Testis (tissue), 3 donors: ENCODE measurements around the gene FAM193A. TPM values are rescaled to one million over a fixed set of nuclear protein-coding genes. Genes with fewer than 3 reads are reported as not detected.

ENCODE experiments used
- DNase-seq: peaks from one replicate; pipeline ENCODE4 v3.0.0-alpha.2; 2019
- H3K27ac ChIP-seq, 2 donors: fragments of 200-600 bp; sonication (generic); one replicate each; pipeline ENCODE4 v1.5.1; 2019
- H3K27me3 ChIP-seq: fragments of 200-600 bp; sonication (generic); one replicate; pipeline ENCODE4 v1.5.1; 2019
- H3K36me3 ChIP-seq: fragments of 200-600 bp; sonication (generic); one replicate; pipeline ENCODE4 v1.5.1; 2017; ENCODE audit warnings: low read depth; ENCODE audit errors: missing control alignments
- H3K4me1 ChIP-seq: fragments of 200-600 bp; sonication (generic); one replicate; pipeline ENCODE4 v1.5.1; 2019
- H3K4me3 ChIP-seq, 2 donors: fragments of 200-600 bp; sonication (generic); one replicate each; pipeline ENCODE4 v1.5.1; 2017 to 2019
- H3K9me3 ChIP-seq: fragments of 200-600 bp; sonication (generic); one replicate; pipeline ENCODE4 v1.5.1; 2017
- CTCF ChIP-seq, 3 experiments: fragments of 450-650 bp in 2 of 3; fragments of 200-600 bp in 1 of 3; sonication (generic) in 1 of 3; IDR thresholded peaks; one replicate each; pipeline ENCODE4 v1.5.1; 2016 to 2019; ENCODE audit warnings: antibody characterized with exemption in 3 of 3, mild to moderate bottlenecking in 2 of 3, moderate library complexity in 1 of 3
- POLR2A ChIP-seq: fragments of 450-650 bp; IDR thresholded peaks from one replicate; pipeline ENCODE4 v1.6.1; 2017; ENCODE audit warnings: antibody characterized with exemption, mild to moderate bottlenecking, moderate library complexity
- WGBS, 2 donors: methylation state at CpG; one replicate each; pipeline ENCODE4 v1.1.5; 2018; 5-methylcytosine and 5-hydroxymethylcytosine counted together
- intact Hi-C: fragments of 100-400 bp; cut with DNase I; formaldehyde crosslinking; loops from one replicate; pipeline ENCODE4 v1.15.1; 2023; ENCODE audit warnings: low total_unique reads
- polyA plus RNA-seq: library from polyadenylated mRNA; stranded (reverse); fragments of 350-450 nt; fragmentation: Illumina TruSeq; extraction: RNeasy Lipid Tissue Mini Kit (QIAGEN cat#74804); gene quantifications from one replicate; pipeline ENCODE4 v1.2.3, GENCODE V29; 2014; ENCODE audit warnings: low read depth, low replicate concordance; ENCODE audit not compliant: insufficient read depth
- total RNA-seq, 2 donors: library from RNA; depleted of rRNA; stranded (reverse); fragments of >200 nt; gene quantifications; one replicate each; pipeline ENCODE4 v1.2.3, GENCODE V29; 2016

FAM193A gene
- total and polyA plus RNA-seq, 3 donors from 2014 or later = 50.4 to 92.4 (median 78.7) TPM

- H3K4me3 ChIP-seq = no peak overlapping the region
- H3K36me3 ChIP-seq = no peaks in the 10 kb centered on the region
- no peak for DNase-seq
- intact Hi-C loops = no loop called here
- no peaks in the 10 kb centered on the region for H3K9me3 ChIP-seq
- no peak for TF ChIP-seq CTCF (IDR thresholded peaks at IDR 0.05)
- TF ChIP-seq POLR2A = no peak
- no peaks in the 10 kb centered on the region for H3K27me3 ChIP-seq
- H3K4me1 ChIP-seq = peaks cover 12% of the 10 kb centered on the region
- WGBS, 2 donors = 87 to 97% methylated on average over 5 of the region's 5 CpGs
- H3K27ac ChIP-seq = no peak overlapping the region
These were observed 43.5 kb downstream of the FAM193A start for GRCh38 chr4:2579910-2580309.

GRCh38 chr4:2583092-2583491, 46.6 kb downstream of the FAM193A start:
- no peak overlapping the region for H3K27ac ChIP-seq
- no peaks in the 10 kb centered on the region for H3K36me3 ChIP-seq
- TF ChIP-seq POLR2A (no peak), CTCF (IDR thresholded peaks at IDR 0.05) (no peak)
- intact Hi-C loops = no loop called here
- H3K4me3 ChIP-seq = no peak overlapping the region
- DNase-seq = no peak
- H3K9me3 ChIP-seq = no peaks in the 10 kb centered on the region
- 79 to 86% methylated on average over 4 of the region's 4 CpGs for WGBS, 2 donors
- H3K27me3 ChIP-seq = no peaks in the 10 kb centered on the region
- H3K4me1 ChIP-seq = peaks cover 18% of the 10 kb centered on the region

- DNase-seq = no peak
- Histone ChIP-seq H3K27me3 (no peaks in the 10 kb centered on the region), H3K4me1 (peaks cover 18% of the 10 kb centered on the region)
These were observed 47.1 kb downstream of the FAM193A start for GRCh38 chr4:2583517-2583916.

DNA sequence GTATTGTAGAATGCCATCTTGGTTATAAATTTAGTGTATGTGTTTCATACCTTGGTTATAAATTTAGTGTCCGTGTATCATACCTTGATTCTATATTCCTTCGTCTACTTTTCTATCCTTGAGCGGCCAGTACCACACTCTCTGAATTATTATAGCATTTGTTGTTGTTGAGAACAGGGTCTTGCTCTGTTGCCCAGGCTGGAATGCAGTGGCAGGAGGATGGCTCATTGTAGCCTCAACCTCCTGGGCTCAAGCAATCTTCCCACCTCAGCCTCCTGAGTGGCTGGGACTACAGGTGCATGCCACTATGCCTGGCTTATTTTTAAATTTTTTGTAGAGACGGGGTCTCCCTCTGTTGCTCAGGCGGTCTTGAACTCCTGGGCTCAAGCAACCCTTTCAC, 50.1 kb downstream of the FAM193A start:
- DNase-seq = no peak
- Histone ChIP-seq H3K27ac (no peak overlapping the region), H3K4me1 (peaks cover 25% of the 10 kb centered on the region), H3K9me3 (no peaks in the 10 kb centered on the region), H3K36me3 (no peaks in the 10 kb centered on the region), H3K27me3 (no peaks in the 10 kb centered on the region), H3K4me3 (no peak overlapping the region)
- 93 to 94% methylated on average over 5 of the region's 5 CpGs for WGBS, 2 donors
- intact Hi-C loops = no loop called here
- TF ChIP-seq CTCF (IDR thresholded peaks at IDR 0.05) = no peak
- TF ChIP-seq POLR2A = no peak

More at GRCh38 chr4:2583517-2583916, 47.1 kb downstream of the FAM193A start:
- Histone ChIP-seq H3K9me3 (no peaks in the 10 kb centered on the region), H3K27ac (no peak overlapping the region), H3K36me3 (no peaks in the 10 kb centered on the region), H3K4me3 (no peak overlapping the region)
- WGBS, 2 donors = 37 to 57% methylated on average over 4 of the region's 4 CpGs
- TF ChIP-seq POLR2A (no peak), CTCF (IDR thresholded peaks at IDR 0.05) (no peak)
- intact Hi-C loops = no loop called here

DNA sequence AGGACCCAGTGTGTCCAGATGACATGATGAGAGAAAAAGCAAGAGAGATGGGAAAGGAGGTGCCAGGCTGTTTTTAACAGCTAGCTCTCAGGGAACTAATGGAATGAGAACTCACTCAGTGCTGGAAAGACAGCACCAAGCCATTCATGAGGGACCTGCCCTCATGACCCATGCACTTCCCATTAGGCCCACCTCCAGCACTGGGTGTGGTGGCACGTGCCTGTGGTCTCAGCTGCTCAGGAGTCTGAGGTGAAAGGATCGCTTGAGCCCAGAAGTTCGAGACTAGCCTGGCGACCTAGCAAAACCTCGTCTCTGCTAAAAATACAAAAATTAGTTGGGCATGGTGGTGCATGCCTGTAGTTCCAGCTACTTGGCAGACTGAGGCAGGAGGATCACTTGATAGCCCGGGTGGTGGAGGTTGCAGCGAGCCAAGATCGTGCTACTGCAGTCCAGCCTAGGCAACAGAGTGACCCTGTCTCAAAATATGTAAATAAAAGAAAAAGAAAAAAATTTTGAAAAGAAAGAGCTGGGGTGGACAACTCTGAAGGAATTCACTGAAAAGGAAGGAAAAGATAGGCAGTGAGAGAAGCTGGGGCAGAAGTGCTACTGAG, 50.9 kb downstream of the FAM193A start:
- peaks cover 28% of the 10 kb centered on the region for H3K4me1 ChIP-seq
- H3K27me3 ChIP-seq = no peaks in the 10 kb centered on the region
- no peak for TF ChIP-seq CTCF (IDR thresholded peaks at IDR 0.05)
- TF ChIP-seq POLR2A = no peak
- intact Hi-C loops = no loop called here
- no peak overlapping the region for H3K4me3 ChIP-seq
- no peak for DNase-seq
- H3K27ac ChIP-seq = no peak overlapping the region
- H3K36me3 ChIP-seq = no peaks in the 10 kb centered on the region
- whole genome bisulfite sequencing, 2 donors = 51 to 66% methylated on average over 8 of the region's 8 CpGs
- H3K9me3 ChIP-seq = no peaks in the 10 kb centered on the region
